ENCODE measurements around the gene KRTAP5-1. TPM values are rescaled to one million over a fixed set of nuclear protein-coding genes. Genes with fewer than 3 reads are reported as not detected.

Gene KRTAP5-1
- total RNA-seq, 6 experiments from 2014 or later = not detected

GRCh38 chr11:1546536-1547466 is 38.3 kb downstream of the KRTAP5-1 start:
- Mint-ChIP-seq H3K36me3 (ENCODE audit: low read depth) (no peaks in the 10 kb centered on the region), H3K4me3 (no peak overlapping the region), H3K4me1 (ENCODE audit: low read depth) (no peaks in the 10 kb centered on the region), H3K27ac (no peak overlapping the region), H3K9me3 (no peaks in the 10 kb centered on the region), H3K27me3 (ENCODE audit: insufficient read depth) (peaks cover 10% of the 10 kb centered on the region)
- peak; percentile 85 for TF ChIP-seq CTCF (IDR thresholded peaks at IDR 0.05)
- DNase-seq = no peak

DNA sequence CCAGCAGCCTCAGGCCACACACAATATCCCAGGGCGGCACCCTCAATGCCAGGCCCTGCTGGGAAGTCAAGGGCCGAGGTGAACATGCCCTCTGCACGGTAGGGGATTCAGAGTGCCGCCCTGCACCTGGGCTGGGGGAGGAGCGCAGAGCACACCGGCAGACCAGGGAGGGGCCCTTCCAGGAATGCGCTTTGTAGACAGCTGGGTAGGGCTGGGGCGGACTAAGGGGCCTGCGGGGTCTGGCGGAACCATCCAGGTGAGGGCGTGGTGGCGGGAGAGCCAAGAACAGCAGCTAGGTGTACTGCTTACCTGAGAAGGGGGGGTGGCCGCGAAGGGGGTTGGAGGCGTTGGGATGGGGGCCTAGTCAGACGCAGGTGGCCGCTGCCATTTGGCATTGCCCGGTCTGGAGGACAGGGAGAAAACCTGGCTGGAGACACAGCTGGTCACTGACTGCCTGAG is 39.0 kb downstream of the KRTAP5-1 start:
- no peaks in the 10 kb centered on the region for H3K9me3 Mint-ChIP-seq

GRCh38 chr11:1545432-1545831 is 39.7 kb downstream of the KRTAP5-1 start:
- Mint-ChIP-seq H3K27me3 (ENCODE audit: insufficient read depth) (peaks cover 16% of the 10 kb centered on the region), H3K4me1 (ENCODE audit: low read depth) (no peaks in the 10 kb centered on the region), H3K36me3 (ENCODE audit: low read depth) (no peaks in the 10 kb centered on the region), H3K4me3 (no peak overlapping the region), H3K9me3 (no peaks in the 10 kb centered on the region), H3K27ac (no peak overlapping the region)
- TF ChIP-seq CTCF (IDR thresholded peaks at IDR 0.05) = no peak
- no peak for DNase-seq

More for the DNA sequence above, 39.0 kb downstream of the KRTAP5-1 start:
- no peak for DNase-seq
- no peaks in the 10 kb centered on the region for H3K4me1 Mint-ChIP-seq (ENCODE audit: low read depth)
- peaks cover 14% of the 10 kb centered on the region for H3K27me3 Mint-ChIP-seq (ENCODE audit: insufficient read depth)
- no peak for TF ChIP-seq CTCF (IDR thresholded peaks at IDR 0.05)
- no peak overlapping the region for H3K27ac Mint-ChIP-seq
- no peaks in the 10 kb centered on the region for H3K36me3 Mint-ChIP-seq (ENCODE audit: low read depth)
- no peak overlapping the region for H3K4me3 Mint-ChIP-seq

GRCh38 chr11:1544536-1544935 is 40.5 kb downstream of the KRTAP5-1 start:
- no peak overlapping the region for H3K27ac Mint-ChIP-seq
- DNase-seq = no peak
- peaks cover 22% of the 10 kb centered on the region for H3K27me3 Mint-ChIP-seq (ENCODE audit: insufficient read depth)
- H3K4me3 Mint-ChIP-seq = no peak overlapping the region
- H3K4me1 Mint-ChIP-seq (ENCODE audit: low read depth) = no peaks in the 10 kb centered on the region
- no peaks in the 10 kb centered on the region for H3K9me3 Mint-ChIP-seq
- no peaks in the 10 kb centered on the region for H3K36me3 Mint-ChIP-seq (ENCODE audit: low read depth)
- no peak for TF ChIP-seq CTCF (IDR thresholded peaks at IDR 0.05)

GRCh38 chr11:1543606-1544263 is 41.3 kb downstream of the KRTAP5-1 start:
- TF ChIP-seq CTCF (IDR thresholded peaks at IDR 0.05) = no peak
- no peak overlapping the region for H3K27ac Mint-ChIP-seq
- H3K4me1 Mint-ChIP-seq (ENCODE audit: low read depth) = no peaks in the 10 kb centered on the region
- DNase-seq = no peak
- H3K4me3 Mint-ChIP-seq = no peak overlapping the region
- H3K9me3 Mint-ChIP-seq = no peaks in the 10 kb centered on the region; the same call in 1 of the 2 replicates
- H3K36me3 Mint-ChIP-seq (ENCODE audit: low read depth) = no peaks in the 10 kb centered on the region
- peaks cover 25% of the 10 kb centered on the region for H3K27me3 Mint-ChIP-seq (ENCODE audit: insufficient read depth)

Measured in HFFc6 (cell line).